Tibial artery (tissue), 4 donors: ENCODE data around the gene IL1A.

Source experiments
- DNase-seq, 2 donors: peaks; one replicate each; pipeline ENCODE4 v3.0.0-alpha.2; 2019
- H3K27ac ChIP-seq, 2 donors: fragments of 200-600 bp; sonication (generic) in 1 of 2; 1 replicate in 1 of 2; 2 replicates in 1 of 2; pipeline ENCODE4 v1.5.1; 2018 to 2019; ENCODE audit warnings: mild to moderate bottlenecking in 1 of 2
- H3K27me3 ChIP-seq, 2 donors: fragments of 200-600 bp; sonication (generic) in 1 of 2; one replicate each; pipeline versions ENCODE4 v1.5.1 to v1.6.0; 2016 to 2019
- H3K36me3 ChIP-seq, 3 donors: fragments of 200-600 bp; sonication (generic) in 2 of 3; one replicate each; pipeline ENCODE4 v1.5.1; 2016 to 2019; ENCODE audit warnings: mild to moderate bottlenecking in 2 of 3
- H3K4me1 ChIP-seq, 4 donors: fragments of 200-600 bp; sonication (generic) in 2 of 4; 1 replicate in 3 of 4; 2 replicates in 1 of 4; pipeline ENCODE4 v1.5.1; 2016 to 2019
- H3K4me3 ChIP-seq, 2 donors: fragments of 200-600 bp; sonication (generic) in 1 of 2; 1 replicate in 1 of 2; 2 replicates in 1 of 2; pipeline ENCODE4 v1.5.1; 2018 to 2019; ENCODE audit warnings: mild to moderate bottlenecking in 2 of 2
- H3K9me3 ChIP-seq, 3 donors: fragments of 200-600 bp; sonication (generic) in 1 of 3; one replicate each; pipeline ENCODE4 v1.5.1; 2016 to 2019
- intact Hi-C: fragments of 100-400 bp; cut with DNase I; formaldehyde crosslinking; loops from one replicate; pipeline ENCODE4 v1.15.0; 2023; ENCODE audit warnings: low total_unique reads
- TF ChIP-seq, protein P1 (sequence below), 2 experiments: fragments of 200-600 bp in 1 of 2; fragments of 450-650 bp in 1 of 2; IDR thresholded peaks; one replicate each; pipeline ENCODE4 v1.5.1; 2017 to 2019; ENCODE audit warnings: antibody characterized with exemption in 2 of 2, mild to moderate bottlenecking in 1 of 2, moderate library complexity in 1 of 2

The IL1A gene

DNA sequence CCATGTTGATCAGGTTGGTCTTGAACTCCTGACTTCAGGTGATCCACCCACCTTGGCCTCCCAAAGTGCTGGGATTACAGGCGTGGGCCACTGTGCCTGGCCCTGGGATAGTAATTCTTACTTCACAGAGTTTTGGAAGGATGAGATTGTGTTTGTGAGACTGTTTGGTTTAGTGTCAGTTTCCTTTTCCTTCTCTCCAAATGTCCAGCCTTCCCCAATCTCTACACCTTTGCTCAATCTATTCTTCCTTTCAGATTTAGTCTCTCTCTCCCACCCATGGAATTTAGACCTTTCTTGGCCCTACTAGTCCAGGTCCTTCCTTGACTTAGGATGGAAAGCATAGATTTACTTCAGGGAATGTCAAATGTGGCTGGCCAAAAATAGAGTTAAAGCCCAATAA, 12.2 kb upstream of the IL1A start:
- Histone ChIP-seq H3K27ac (no peak overlapping the region), H3K4me1 (no peaks in the 10 kb centered on the region), H3K4me3 (no peak overlapping the region), H3K36me3 (no peaks in the 10 kb centered on the region), H3K9me3 (no peaks in the 10 kb centered on the region), H3K27me3 (no peaks in the 10 kb centered on the region)
- no peak for DNase-seq
- TF ChIP-seq, protein P1, sequence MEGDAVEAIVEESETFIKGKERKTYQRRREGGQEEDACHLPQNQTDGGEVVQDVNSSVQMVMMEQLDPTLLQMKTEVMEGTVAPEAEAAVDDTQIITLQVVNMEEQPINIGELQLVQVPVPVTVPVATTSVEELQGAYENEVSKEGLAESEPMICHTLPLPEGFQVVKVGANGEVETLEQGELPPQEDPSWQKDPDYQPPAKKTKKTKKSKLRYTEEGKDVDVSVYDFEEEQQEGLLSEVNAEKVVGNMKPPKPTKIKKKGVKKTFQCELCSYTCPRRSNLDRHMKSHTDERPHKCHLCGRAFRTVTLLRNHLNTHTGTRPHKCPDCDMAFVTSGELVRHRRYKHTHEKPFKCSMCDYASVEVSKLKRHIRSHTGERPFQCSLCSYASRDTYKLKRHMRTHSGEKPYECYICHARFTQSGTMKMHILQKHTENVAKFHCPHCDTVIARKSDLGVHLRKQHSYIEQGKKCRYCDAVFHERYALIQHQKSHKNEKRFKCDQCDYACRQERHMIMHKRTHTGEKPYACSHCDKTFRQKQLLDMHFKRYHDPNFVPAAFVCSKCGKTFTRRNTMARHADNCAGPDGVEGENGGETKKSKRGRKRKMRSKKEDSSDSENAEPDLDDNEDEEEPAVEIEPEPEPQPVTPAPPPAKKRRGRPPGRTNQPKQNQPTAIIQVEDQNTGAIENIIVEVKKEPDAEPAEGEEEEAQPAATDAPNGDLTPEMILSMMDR (IDR thresholded peaks at IDR 0.05): no peak
- intact Hi-C loops: no loop called here

DNA sequence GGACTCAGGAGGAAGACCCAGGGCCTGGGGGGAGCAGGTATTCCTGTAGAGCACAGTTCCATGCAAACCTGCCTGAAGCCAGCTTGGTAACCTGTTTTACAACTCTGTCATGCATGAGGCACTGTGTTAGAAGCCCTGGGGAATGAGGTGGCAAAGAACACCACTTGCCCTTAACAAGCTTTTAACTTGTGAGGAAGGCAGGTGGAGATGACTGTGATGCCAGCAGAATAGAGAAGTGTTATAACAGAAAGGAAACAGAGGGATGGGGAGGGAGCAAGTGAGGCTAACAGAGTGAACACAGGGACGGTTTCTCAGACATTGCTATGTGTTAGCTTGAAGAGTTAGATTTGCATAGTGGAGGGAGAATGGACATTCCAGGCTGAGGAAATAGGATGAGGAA, 11.5 kb upstream of the IL1A start:
- TF ChIP-seq, protein P1 (IDR thresholded peaks at IDR 0.05): no peak
- H3K27me3 ChIP-seq: no peaks in the 10 kb centered on the region
- H3K4me1 ChIP-seq: no peaks in the 10 kb centered on the region
- no peak overlapping the region for H3K4me3 ChIP-seq
- no peaks in the 10 kb centered on the region for H3K9me3 ChIP-seq
- intact Hi-C loops: no loop called here
- H3K27ac ChIP-seq: no peak overlapping the region
- H3K36me3 ChIP-seq: no peaks in the 10 kb centered on the region
- DNase-seq: no peak

DNA sequence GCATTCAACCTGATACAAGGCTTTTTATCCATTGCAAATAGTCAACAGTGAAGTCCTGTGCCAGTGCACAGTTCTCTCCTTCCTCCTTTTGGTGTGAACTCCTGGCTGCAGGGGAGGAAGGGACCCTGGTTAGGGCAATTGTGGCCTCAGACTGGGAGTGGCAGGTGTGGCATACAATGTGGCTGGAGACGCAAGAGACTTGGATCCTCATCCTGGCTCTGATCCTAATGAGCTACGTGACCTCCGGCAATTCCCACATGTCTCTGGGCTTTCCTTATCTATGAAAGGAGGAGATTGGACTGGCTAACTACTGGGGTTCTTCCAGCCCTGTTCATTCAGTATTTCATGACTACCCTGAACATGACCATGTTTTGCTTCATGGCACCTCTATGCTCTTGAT, 10.5 kb upstream of the IL1A start:
- Histone ChIP-seq H3K4me3 (no peak overlapping the region), H3K4me1 (no peaks in the 10 kb centered on the region), H3K27me3 (no peaks in the 10 kb centered on the region), H3K27ac (no peak overlapping the region), H3K9me3 (no peaks in the 10 kb centered on the region), H3K36me3 (no peaks in the 10 kb centered on the region)
- no peak for DNase-seq
- intact Hi-C loops: no loop called here
- TF ChIP-seq, protein P1 (IDR thresholded peaks at IDR 0.05): no peak

DNA sequence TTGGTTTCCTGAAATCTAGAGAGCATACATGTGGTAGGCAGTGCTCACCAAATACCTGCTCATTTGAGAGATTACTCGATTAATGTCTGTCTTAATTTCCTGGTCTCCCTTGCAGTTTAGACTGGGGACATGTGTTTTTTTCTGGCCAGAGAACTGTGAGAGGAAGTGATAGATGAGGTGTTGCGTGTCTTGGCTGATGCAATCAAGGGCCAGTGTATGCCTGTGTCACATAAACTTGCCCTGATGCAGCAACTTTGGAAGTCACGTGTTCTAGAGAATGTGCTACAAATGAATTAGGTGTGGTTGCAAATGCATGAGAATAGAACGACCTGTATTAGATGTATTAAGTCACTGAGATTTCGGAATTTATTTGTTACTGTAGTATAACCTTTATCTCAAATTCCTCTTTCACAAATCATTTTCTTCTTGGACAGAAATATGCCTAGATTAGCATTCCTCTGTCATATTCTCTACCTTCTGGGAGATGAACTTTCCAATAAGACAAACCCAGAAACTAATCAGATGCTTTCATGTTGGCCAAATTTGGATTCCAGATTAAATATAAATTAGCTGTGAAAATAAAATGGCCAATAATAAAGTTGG, 9.9 kb upstream of the IL1A start:
- no peaks in the 10 kb centered on the region for H3K4me1 ChIP-seq
- H3K36me3 ChIP-seq: no peaks in the 10 kb centered on the region
- intact Hi-C loops: no loop called here
- no peak overlapping the region for H3K27ac ChIP-seq
- TF ChIP-seq, protein P1 (IDR thresholded peaks at IDR 0.05): no peak
- DNase-seq: peak in 1 of 2 donors; percentile 37
- H3K27me3 ChIP-seq: no peaks in the 10 kb centered on the region
- H3K4me3 ChIP-seq: no peak overlapping the region
- no peaks in the 10 kb centered on the region for H3K9me3 ChIP-seq

DNA sequence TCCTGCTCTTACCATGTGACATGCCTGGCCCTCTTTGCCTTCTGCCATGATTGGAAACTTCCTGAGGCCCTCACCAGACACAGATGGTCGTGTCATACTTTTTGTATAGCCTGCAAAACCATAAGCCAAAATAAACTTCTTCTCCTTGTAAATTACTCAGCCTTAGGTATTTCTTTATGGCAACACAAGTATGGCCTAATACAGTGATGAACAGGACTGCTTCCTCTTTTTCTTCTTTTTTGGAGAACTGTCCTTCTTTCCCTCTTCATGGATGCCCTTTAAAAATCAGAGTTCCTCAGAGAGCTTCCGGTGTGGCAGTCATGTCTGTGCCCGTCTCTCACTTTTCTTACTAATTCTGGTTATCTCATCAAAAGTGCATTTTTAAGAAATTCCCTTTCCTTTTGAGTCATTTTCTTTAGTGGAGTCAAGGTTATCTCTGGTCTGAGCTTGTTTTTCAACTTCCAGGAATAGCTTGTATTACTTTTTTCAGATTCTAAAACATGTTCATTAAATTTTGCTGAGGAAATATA, 9.2 kb upstream of the IL1A start:
- Histone ChIP-seq H3K4me3 (no peak overlapping the region), H3K36me3 (no peaks in the 10 kb centered on the region), H3K27me3 (no peaks in the 10 kb centered on the region), H3K9me3 (no peaks in the 10 kb centered on the region), H3K4me1 (no peaks in the 10 kb centered on the region), H3K27ac (no peak overlapping the region)
- TF ChIP-seq, protein P1 (IDR thresholded peaks at IDR 0.05): no peak
- DNase-seq: no peak
- intact Hi-C loops: no loop called here

DNA sequence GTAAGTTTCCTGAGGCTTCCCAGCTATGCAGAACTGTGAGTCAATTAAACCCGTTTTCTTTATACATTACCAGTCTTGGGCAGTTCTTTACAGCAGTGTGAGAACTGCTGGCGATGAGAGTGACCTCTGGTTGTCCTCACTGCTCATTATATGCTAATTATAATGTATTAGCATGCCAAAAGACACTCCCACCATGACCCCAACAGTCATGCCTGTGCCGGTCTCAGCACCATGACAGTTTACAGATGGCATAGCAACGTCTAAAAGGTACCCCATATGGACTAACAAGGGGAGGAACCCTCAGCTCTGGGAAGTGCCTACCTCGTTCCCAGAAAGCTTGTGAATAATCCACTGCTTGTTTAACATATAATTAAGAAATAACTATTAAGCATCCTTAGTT, 8.1 kb upstream of the IL1A start:
- no peaks in the 10 kb centered on the region for H3K27me3 ChIP-seq
- H3K4me1 ChIP-seq: no peaks in the 10 kb centered on the region
- no peak for DNase-seq
- no peaks in the 10 kb centered on the region for H3K9me3 ChIP-seq
- H3K4me3 ChIP-seq: no peak overlapping the region
- TF ChIP-seq, protein P1 (IDR thresholded peaks at IDR 0.05): no peak
- intact Hi-C loops: no loop called here
- no peak overlapping the region for H3K27ac ChIP-seq
- H3K36me3 ChIP-seq: no peaks in the 10 kb centered on the region
